ENCODE data around the gene KAZN.

DNA sequence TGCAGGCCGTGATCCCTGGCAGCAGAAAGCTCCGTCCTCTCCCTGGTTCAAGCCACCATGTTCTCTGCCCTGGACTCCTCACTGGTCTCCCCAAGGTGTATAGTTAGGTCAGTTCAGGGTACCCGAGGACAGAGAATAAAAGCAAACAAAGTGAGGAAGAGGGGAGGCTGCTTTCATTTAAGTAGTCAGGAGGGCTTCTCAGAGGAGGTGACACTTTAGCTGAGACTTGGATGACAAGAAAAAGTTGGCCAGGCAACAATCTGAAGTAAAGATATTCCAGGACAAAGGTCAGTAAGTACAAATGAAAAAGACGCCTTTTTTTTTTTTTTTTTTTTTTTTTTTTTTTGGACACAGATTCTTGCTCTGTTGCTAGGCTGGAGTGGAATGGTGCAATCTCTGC, 297.2 kb downstream of the KAZN start:
- no peak for TF ChIP-seq EZH2 (IDR thresholded peaks at IDR 0.05; ENCODE audit: borderline replicate concordance, low read length)
- TF ChIP-seq, protein P1, sequence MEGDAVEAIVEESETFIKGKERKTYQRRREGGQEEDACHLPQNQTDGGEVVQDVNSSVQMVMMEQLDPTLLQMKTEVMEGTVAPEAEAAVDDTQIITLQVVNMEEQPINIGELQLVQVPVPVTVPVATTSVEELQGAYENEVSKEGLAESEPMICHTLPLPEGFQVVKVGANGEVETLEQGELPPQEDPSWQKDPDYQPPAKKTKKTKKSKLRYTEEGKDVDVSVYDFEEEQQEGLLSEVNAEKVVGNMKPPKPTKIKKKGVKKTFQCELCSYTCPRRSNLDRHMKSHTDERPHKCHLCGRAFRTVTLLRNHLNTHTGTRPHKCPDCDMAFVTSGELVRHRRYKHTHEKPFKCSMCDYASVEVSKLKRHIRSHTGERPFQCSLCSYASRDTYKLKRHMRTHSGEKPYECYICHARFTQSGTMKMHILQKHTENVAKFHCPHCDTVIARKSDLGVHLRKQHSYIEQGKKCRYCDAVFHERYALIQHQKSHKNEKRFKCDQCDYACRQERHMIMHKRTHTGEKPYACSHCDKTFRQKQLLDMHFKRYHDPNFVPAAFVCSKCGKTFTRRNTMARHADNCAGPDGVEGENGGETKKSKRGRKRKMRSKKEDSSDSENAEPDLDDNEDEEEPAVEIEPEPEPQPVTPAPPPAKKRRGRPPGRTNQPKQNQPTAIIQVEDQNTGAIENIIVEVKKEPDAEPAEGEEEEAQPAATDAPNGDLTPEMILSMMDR (IDR thresholded peaks at IDR 0.05; ENCODE audit: low read length), result no peak
